Heart left ventricle (tissue), 13 donors: ENCODE data around the gene CMTM5.

Source experiments
- CTCF ChIP-seq, 12 donors: fragments of 200-600 bp; sonication (generic) in 4 of 12; IDR thresholded peaks; one replicate each; pipeline versions ENCODE4 v1.5.0 to v1.8.0; 2018 to 2022; ENCODE audit warnings: antibody characterized with exemption in 12 of 12, mild to moderate bottlenecking in 5 of 12
- POLR2A ChIP-seq, 2 donors: fragments of 450-650 bp; IDR thresholded peaks; one replicate each; pipeline ENCODE4 v1.6.1; 2017; ENCODE audit warnings: antibody characterized with exemption in 2 of 2, mild to moderate bottlenecking in 2 of 2, moderate library complexity in 2 of 2
- donor health status: ischemic (EF 13 %, LVEDD 7.1; RV severe dilation, severe dysfunction).
- donor health status: DM: no; HTN: yes; CAD: no.
- donor health status: DM: no; HTN: no; CAD: no.
- donor health status: ischemic (EF 25% LVEDD 6.9; RV normal size, moderate dysfunction).
- donor health status: ischemic (EF 25% LVEDD 5.7; RV mildly dilated, moderate dysfunction).
- donor health status: ischemic (EF 35%, LVEDD 5.7; RV mildly dilated, moderate dysfunction).
- donor health status: nonischemic (EF 11% LVEDD 7.7; RV severe dilation, severe dysfunction).
- donor health status: DM: yes; HTN: yes; CAD: no.
- donor health status: PGD.
- donor health status: ischemic (EF 29% LVEDD 5.4; RV normal size, mild dysfunction).
- donor health status: nonischemic (EF 23%, LVEDD 6.1; RV moderate dilation, normal function).

- TF ChIP-seq POLR2A (IDR thresholded peaks at IDR 0.05) (no peak), CTCF (IDR thresholded peaks at IDR 0.05) (no peak)
Measured at GRCh38 chr14:23406244-23406643, 29.4 kb downstream of the CMTM5 start.
